ENCODE data around the gene ZNF346. TPM values are rescaled to one million over a fixed set of nuclear protein-coding genes. Genes with fewer than 3 reads are reported as not detected.
"Not testable (repeated sequence)": the region's sequence is repeated elsewhere in the genome, so short reads cannot be mapped to it uniquely, and the experiment has no call there.

ZNF346 gene
- total RNA-seq, 2 donors from 2014 or later = 10.9 to 12.6 TPM

- intact Hi-C loops (cut with DNase I, micrococcal nuclease) = no loop called here
- DNase-seq (no peak), ATAC-seq (peak; percentile 97)
These were observed 23.1 kb downstream of the ZNF346 start for GRCh38 chr5:177045631-177046030.

- DNase-seq; ATAC-seq; intact Hi-C loops (cut with DNase I, micrococcal nuclease): not testable (repeated sequence)
These were observed 26.0 kb downstream of the ZNF346 start for GRCh38 chr5:177048531-177048930.

GRCh38 chr5:177049285-177049684 is 26.8 kb downstream of the ZNF346 start:
- no peak for DNase-seq
- ATAC-seq = no peak
- intact Hi-C loops (cut with DNase I, micrococcal nuclease) = no loop called here

- intact Hi-C loops (cut with DNase I, micrococcal nuclease) = no loop called here
- DNase-seq (no peak), ATAC-seq (no peak)
These were observed 42.2 kb downstream of the ZNF346 start for GRCh38 chr5:177064500-177065277.

- no peak for DNase-seq
- intact Hi-C loops (cut with DNase I, micrococcal nuclease) = no loop called here
- peak; percentile 87 for ATAC-seq
These were observed 43.0 kb downstream of the ZNF346 start for GRCh38 chr5:177065491-177065890.

GRCh38 chr5:177066224-177066623 is 43.7 kb downstream of the ZNF346 start:
- intact Hi-C loops (cut with DNase I, micrococcal nuclease) = no loop called here
- ATAC-seq = peak; percentile 73
- DNase-seq = no peak

- intact Hi-C loops (cut with DNase I, micrococcal nuclease) = no loop called here
- ATAC-seq = no peak
- DNase-seq = no peak
These were observed 45.0 kb downstream of the ZNF346 start for GRCh38 chr5:177067503-177067902.

- intact Hi-C loops (cut with DNase I, micrococcal nuclease) = loop anchor here in 1 of 2 donors (5.0 kb wide), 1 partner anchor 42 kb away; no protein-coding TSS in a partner anchor
- DNase-seq = no peak
- no peak for ATAC-seq
These were observed 48.2 kb downstream of the ZNF346 start for GRCh38 chr5:177070536-177071191.

GRCh38 chr5:177071666-177072385 is 49.3 kb downstream of the ZNF346 start:
- intact Hi-C loops (cut with DNase I, micrococcal nuclease) = loop anchor here in 1 of 2 donors (5.0 kb wide), 1 partner anchor 40 kb away; no protein-coding TSS in a partner anchor
- DNase-seq (peak; percentile 65 to 81), ATAC-seq (peak; percentile 87)

GRCh38 chr5:177077335-177077734 is 54.8 kb downstream of the ZNF346 start:
- DNase-seq (no peak), ATAC-seq (no peak)
- intact Hi-C loops (cut with DNase I, micrococcal nuclease) = no loop called here

- intact Hi-C loops (cut with DNase I, micrococcal nuclease) = no loop called here
- DNase-seq = no peak
- ATAC-seq = no peak
These were observed 57.1 kb downstream of the ZNF346 start for GRCh38 chr5:177079606-177080005.

GRCh38 chr5:177080265-177080664 is 57.8 kb downstream of the ZNF346 start:
- no peak for DNase-seq
- ATAC-seq = no peak
- intact Hi-C loops (cut with DNase I, micrococcal nuclease) = no loop called here

GRCh38 chr5:177081859-177082258 is 59.4 kb downstream of the ZNF346 start:
- intact Hi-C loops (cut with DNase I, micrococcal nuclease) = no loop called here
- ATAC-seq (no peak), DNase-seq (no peak)

GRCh38 chr5:177083357-177083756 is 60.9 kb downstream of the ZNF346 start:
- intact Hi-C loops (cut with DNase I, micrococcal nuclease) = no loop called here
- DNase-seq = no peak
- ATAC-seq = no peak

GRCh38 chr5:177084175-177084574 is 61.7 kb downstream of the ZNF346 start:
- ATAC-seq = no peak
- intact Hi-C loops (cut with DNase I, micrococcal nuclease) = no loop called here

GRCh38 chr5:177085985-177086653 is 63.6 kb downstream of the ZNF346 start:
- no peak for ATAC-seq

More at GRCh38 chr5:177084175-177084574, 61.7 kb downstream of the ZNF346 start:
- no peak for DNase-seq

GRCh38 chr5:177086654-177087397 is 64.3 kb downstream of the ZNF346 start, which contains the start of gene FGFR4:
TSS of gene FGFR4 (plus strand) at chr5:177086915. CDS start at chr5:177089603, 2,688 bp downstream.
- intact Hi-C loops (cut with DNase I, micrococcal nuclease) = no loop called here

More at GRCh38 chr5:177085985-177086653, 63.6 kb downstream of the ZNF346 start:
- intact Hi-C loops (cut with DNase I, micrococcal nuclease) = no loop called here
- peak in 1 of 2 donors; percentile 86 for DNase-seq

GRCh38 chr5:177087398-177088005 is 65.0 kb downstream of the ZNF346 start:
- intact Hi-C loops (cut with DNase I, micrococcal nuclease) = no loop called here
- ATAC-seq (no peak), DNase-seq (no peak)

More at GRCh38 chr5:177086654-177087397, 64.3 kb downstream of the ZNF346 start, which contains the start of gene FGFR4:
- ATAC-seq (peak; percentile 77), DNase-seq (peak; percentile 88 to 93)
